Gastroesophageal sphincter (tissue), 3 donors: ENCODE measurements around the gene ITGBL1.

Experiments
- EP300 ChIP-seq: sonication (generic); formaldehyde crosslinking; IDR thresholded peaks from one replicate; pipeline ENCODE4 v1.6.1; 2017; ENCODE audit warnings: antibody characterized with exemption, mild to moderate bottlenecking
- TF ChIP-seq, protein P1 (sequence below), 4 experiments: fragments of 200-600 bp in 2 of 4; fragments of 450-650 bp in 2 of 4; sonication (generic) in 1 of 4; IDR thresholded peaks; one replicate each; pipeline ENCODE4 v1.5.1; 2017 to 2019; ENCODE audit warnings: antibody characterized with exemption in 4 of 4, mild to moderate bottlenecking in 2 of 4, moderate library complexity in 2 of 4

DNA sequence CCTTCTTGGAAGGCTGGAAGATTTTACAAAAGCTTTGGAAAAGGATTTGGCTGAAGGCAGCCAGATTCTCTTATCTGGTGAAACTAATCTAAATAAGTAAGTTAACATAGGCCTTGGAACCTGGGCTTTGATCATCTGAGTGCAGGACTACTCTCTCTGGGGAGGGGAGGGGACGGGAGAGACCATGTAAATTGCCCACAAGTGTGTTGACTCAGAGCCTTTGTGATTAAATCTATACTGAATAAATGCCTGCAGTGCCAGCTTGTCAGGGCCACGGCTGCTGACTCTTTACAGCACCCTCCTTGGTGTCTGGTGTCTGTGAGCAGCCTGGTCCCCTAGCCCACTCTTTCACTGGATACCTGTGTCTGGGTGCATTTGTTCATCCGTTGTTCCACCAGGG, 251.4 kb downstream of the ITGBL1 start:
- TF ChIP-seq, protein P1, sequence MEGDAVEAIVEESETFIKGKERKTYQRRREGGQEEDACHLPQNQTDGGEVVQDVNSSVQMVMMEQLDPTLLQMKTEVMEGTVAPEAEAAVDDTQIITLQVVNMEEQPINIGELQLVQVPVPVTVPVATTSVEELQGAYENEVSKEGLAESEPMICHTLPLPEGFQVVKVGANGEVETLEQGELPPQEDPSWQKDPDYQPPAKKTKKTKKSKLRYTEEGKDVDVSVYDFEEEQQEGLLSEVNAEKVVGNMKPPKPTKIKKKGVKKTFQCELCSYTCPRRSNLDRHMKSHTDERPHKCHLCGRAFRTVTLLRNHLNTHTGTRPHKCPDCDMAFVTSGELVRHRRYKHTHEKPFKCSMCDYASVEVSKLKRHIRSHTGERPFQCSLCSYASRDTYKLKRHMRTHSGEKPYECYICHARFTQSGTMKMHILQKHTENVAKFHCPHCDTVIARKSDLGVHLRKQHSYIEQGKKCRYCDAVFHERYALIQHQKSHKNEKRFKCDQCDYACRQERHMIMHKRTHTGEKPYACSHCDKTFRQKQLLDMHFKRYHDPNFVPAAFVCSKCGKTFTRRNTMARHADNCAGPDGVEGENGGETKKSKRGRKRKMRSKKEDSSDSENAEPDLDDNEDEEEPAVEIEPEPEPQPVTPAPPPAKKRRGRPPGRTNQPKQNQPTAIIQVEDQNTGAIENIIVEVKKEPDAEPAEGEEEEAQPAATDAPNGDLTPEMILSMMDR (IDR thresholded peaks at IDR 0.05): no peak
- TF ChIP-seq EP300: no peak
